SIG-M5 (cell line): ENCODE measurements around the gene ERC2.

ENCODE experiments used
- DNase-seq: peaks from one replicate; lab custom pipeline; 2025; lab: John Stamatoyannopoulos, UW

Gene ERC2

GRCh38 chr3:56366641-56367162 is 101.6 kb downstream of the ERC2 start:
- no peak for DNase-seq

GRCh38 chr3:56365905-56366640 is 102.2 kb downstream of the ERC2 start:
- no peak for DNase-seq

- DNase-seq = no peak
Observed at GRCh38 chr3:56364665-56365064, 103.6 kb downstream of the ERC2 start.

- DNase-seq = no peak
Observed at GRCh38 chr3:56363720-56364119, 104.5 kb downstream of the ERC2 start.

- DNase-seq = no peak
Observed at GRCh38 chr3:56361731-56362130, 106.5 kb downstream of the ERC2 start.

GRCh38 chr3:56357266-56357665 is 111.0 kb downstream of the ERC2 start:
- no peak for DNase-seq

- no peak for DNase-seq
Observed at GRCh38 chr3:56356808-56357207, 111.5 kb downstream of the ERC2 start.

GRCh38 chr3:56355570-56356185 is 112.6 kb downstream of the ERC2 start:
- no peak for DNase-seq

- no peak for DNase-seq
Observed at GRCh38 chr3:56351537-56351936, 116.7 kb downstream of the ERC2 start.

GRCh38 chr3:56347219-56347871 is 120.9 kb downstream of the ERC2 start:
- no peak for DNase-seq

GRCh38 chr3:56342475-56342874 is 125.8 kb downstream of the ERC2 start:
- no peak for DNase-seq

- no peak for DNase-seq
Observed at GRCh38 chr3:56339671-56340070, 128.6 kb downstream of the ERC2 start.

GRCh38 chr3:56339244-56339643 is 129.0 kb downstream of the ERC2 start:
- no peak for DNase-seq

- DNase-seq = no peak
Observed at GRCh38 chr3:56336023-56336422, 132.2 kb downstream of the ERC2 start.

GRCh38 chr3:56324473-56324872 is 143.8 kb downstream of the ERC2 start:
- DNase-seq = no peak

GRCh38 chr3:56323986-56324420 is 144.3 kb downstream of the ERC2 start:
- DNase-seq = no peak

GRCh38 chr3:56322862-56323261 is 145.4 kb downstream of the ERC2 start:
- no peak for DNase-seq

GRCh38 chr3:56321892-56322291 is 146.4 kb downstream of the ERC2 start:
- DNase-seq = no peak

- no peak for DNase-seq
Observed at GRCh38 chr3:56321383-56321782, 146.9 kb downstream of the ERC2 start.

- no peak for DNase-seq
Observed at GRCh38 chr3:56320883-56321282, 147.4 kb downstream of the ERC2 start.

GRCh38 chr3:56318891-56319290 is 149.4 kb downstream of the ERC2 start:
- DNase-seq = no peak

GRCh38 chr3:56316944-56317343 is 151.3 kb downstream of the ERC2 start:
- DNase-seq = no peak

GRCh38 chr3:56314842-56315241 is 153.4 kb downstream of the ERC2 start:
- no peak for DNase-seq
